HepG2 (cell line): ENCODE results near the gene KCNH8. TPM values are rescaled to one million over a fixed set of nuclear protein-coding genes. Genes with fewer than 3 reads are reported as not detected.

Experiments used
- ATAC-seq: fragments of 200-7000 bp; cut with Tn5 transposase; 3 replicates; pipeline ENCODE4 v1.9.1; 2020; ENCODE audit warnings: mild to moderate bottlenecking, moderate library complexity
- BruUV-seq: library from RNA; stranded (reverse); fragments of 400-500 nt; replicated peaks from 2 replicates; lab custom pipeline; 2021; lab: Mats Ljungman, UMichigan
- CTCF ChIA-PET: fragments of 300-600 bp; formaldehyde crosslinking; extraction: SDS; loops from one replicate; lab custom pipeline; 2021; ENCODE audit warnings: low total read pairs, inconsistent platforms, low intra/inter-chr PET ratio; lab: Yijun Ruan, JAX
- POLR2A ChIA-PET: fragments of 350-600 bp; sonication (Branson Sonifier 250); formaldehyde crosslinking; loops from one replicate; lab custom pipeline; 2020; ENCODE audit warnings: antibody characterized with exemption, inconsistent platforms; lab: Yijun Ruan, JAX
- DNase-seq: peaks from one replicate; pipeline ENCODE4 v3.0.0-alpha.2; 2015; ENCODE audit warnings: low spot score
- FAIRE-seq: peaks from 3 replicates; lab custom pipeline; 2011; peaks lifted over from hg19 to GRCh38; lab: Jason Lieb, UNC
- H2AFZ ChIP-seq: one replicate; pipeline ENCODE4 v1.6.1; 2011; ENCODE audit warnings: low read length, inconsistent platforms
- H3K27ac ChIP-seq: fragments of 300-600 bp; 3 replicates; pipeline ENCODE4 v1.8.0; 2011; ENCODE audit warnings: mixed run types, mild to moderate bottlenecking, mixed read lengths, low read length, inconsistent platforms; ENCODE audit not compliant: insufficient read depth; ENCODE audit errors: extremely low read length
- H3K27me3 ChIP-seq, 2 experiments: fragments of 200-600 bp in 1 of 2; 2 replicates in 1 of 2; 3 replicates in 1 of 2; pipeline versions ENCODE4 v1.6.0 to v1.8.0; 2011; ENCODE audit warnings: low read length in 2 of 2, mild to moderate bottlenecking in 2 of 2, moderate library complexity in 2 of 2, inconsistent platforms in 1 of 2; ENCODE audit not compliant: insufficient read depth in 2 of 2, control insufficient read depth in 1 of 2
- H3K36me3 ChIP-seq, 2 experiments: fragments of 200-600 bp in 1 of 2; replicated peaks in 1 of 2; 2 replicates in 1 of 2; 3 replicates in 1 of 2; pipeline versions ENCODE4 v1.5.1 to v1.8.0; 2011; ENCODE audit warnings: low read length in 2 of 2, inconsistent platforms in 1 of 2; ENCODE audit not compliant: insufficient read depth in 2 of 2, control insufficient read depth in 1 of 2
- H3K4me1 ChIP-seq: 2 replicates; pipeline ENCODE4 v1.5.1; 2012; ENCODE audit warnings: low read length, inconsistent platforms; ENCODE audit not compliant: insufficient read depth
- H3K4me2 ChIP-seq: 2 replicates; pipeline ENCODE4 v1.6.0; 2011; ENCODE audit warnings: low read depth, low read length, inconsistent platforms
- H3K4me3 ChIP-seq, 3 experiments: fragments of 200-600 bp in 1 of 3; sonication (generic), shearing (Covaris generic) in 1 of 3; replicated peaks in 1 of 3; 2 replicates each; pipeline ENCODE4 v1.5.1; 2011 to 2016; ENCODE audit warnings: low read length in 3 of 3, inconsistent platforms in 2 of 3, low read depth in 2 of 3, mild to moderate bottlenecking in 2 of 3, control low read depth in 1 of 3, mixed read lengths in 1 of 3; ENCODE audit not compliant: insufficient read depth in 1 of 3
- H3K79me2 ChIP-seq: one replicate; pipeline ENCODE4 v1.6.1; 2011; ENCODE audit warnings: low read length, inconsistent platforms; ENCODE audit not compliant: insufficient read depth
- H3K9ac ChIP-seq: 2 replicates; pipeline ENCODE4 v1.6.0; 2011; ENCODE audit warnings: mild to moderate bottlenecking, low read depth, low read length, inconsistent platforms; ENCODE audit not compliant: insufficient read depth
- H3K9me3 ChIP-seq: 2 replicates; pipeline ENCODE4 v1.5.1; 2012; ENCODE audit warnings: mild to moderate bottlenecking, low read length
- H4K20me1 ChIP-seq: 2 replicates; pipeline ENCODE4 v1.6.0; 2011; ENCODE audit warnings: inconsistent platforms, mild to moderate bottlenecking, low read length, moderate library complexity; ENCODE audit not compliant: insufficient read depth
- CAMTA2 ChIP-seq: sonication (generic); formaldehyde crosslinking; IDR thresholded peaks from 2 replicates; pipeline ENCODE4 v1.4.0; 2020; ENCODE audit warnings: mild to moderate bottlenecking, missing genetic modification reagents, borderline replicate concordance
- CHD4 ChIP-seq: fragments of 200-600 bp; sonication (generic); IDR thresholded peaks from 2 replicates; pipeline ENCODE4 v1.7.0; 2017; ENCODE audit warnings: mild to moderate bottlenecking, low read length, borderline replicate concordance
- ELF3 ChIP-seq: IDR thresholded peaks from 2 replicates; pipeline ENCODE4 v1.6.1; 2016; ENCODE audit warnings: missing genetic modification reagents, missing compliant biosample characterization
- PRDM15 ChIP-seq: sonication (generic); formaldehyde crosslinking; IDR thresholded peaks from 2 replicates; pipeline ENCODE4 v1.4.0; 2020; ENCODE audit warnings: missing genetic modification reagents
- PTBP1 ChIP-seq: fragments of 200-400 bp; formaldehyde crosslinking; IDR thresholded peaks from 2 replicates; pipeline ENCODE4 v1.6.1; 2018; ENCODE audit warnings: low read length, low read depth; ENCODE audit not compliant: poor library complexity, severe bottlenecking
- RXRA ChIP-seq: sonication (generic); formaldehyde crosslinking; IDR thresholded peaks from 2 replicates; pipeline ENCODE4 v1.5.1; 2020; ENCODE audit warnings: missing genetic modification reagents
- SKIL ChIP-seq: sonication (generic); formaldehyde crosslinking; IDR thresholded peaks from 2 replicates; pipeline ENCODE4 v1.8.0; 2022; ENCODE audit warnings: missing genetic modification reagents, mild to moderate bottlenecking, moderate library complexity, borderline replicate concordance
- SNAPC5 ChIP-seq: sonication (generic); formaldehyde crosslinking; IDR thresholded peaks from 2 replicates; pipeline ENCODE4 v1.8.1; 2023; ENCODE audit warnings: mild to moderate bottlenecking, missing genetic modification reagents, borderline replicate concordance
- THAP9 ChIP-seq: sonication (generic); formaldehyde crosslinking; IDR thresholded peaks from 2 replicates; pipeline ENCODE4; 2020; ENCODE audit warnings: missing genetic modification reagents, mild to moderate bottlenecking, borderline replicate concordance
- TSC22D2 ChIP-seq: sonication (generic); formaldehyde crosslinking; IDR thresholded peaks from 2 replicates; pipeline ENCODE4 v1.5.1; 2020; ENCODE audit warnings: missing genetic modification reagents, mild to moderate bottlenecking, borderline replicate concordance
- ZNF33A ChIP-seq: sonication (generic); formaldehyde crosslinking; IDR thresholded peaks from 2 replicates; pipeline ENCODE4 v1.5.1; 2020; ENCODE audit warnings: missing genetic modification reagents, mild to moderate bottlenecking, moderate library complexity, borderline replicate concordance
- ZNF563 ChIP-seq: sonication (generic); formaldehyde crosslinking; IDR thresholded peaks from 2 replicates; pipeline ENCODE4 v1.8.0; 2022; ENCODE audit warnings: mild to moderate bottlenecking, moderate library complexity, missing genetic modification reagents
- ZNF709 ChIP-seq: sonication (generic); formaldehyde crosslinking; IDR thresholded peaks from 2 replicates; pipeline ENCODE4 v1.5.0; 2020; ENCODE audit warnings: mild to moderate bottlenecking, missing genetic modification reagents
- WGBS: methylation state at CpG from one replicate; pipeline ENCODE4 v1.1.6; 2017; ENCODE audit warnings: low lambda C conversion rate; 5-methylcytosine and 5-hydroxymethylcytosine counted together
- in situ Hi-C: cut with HindIII; loops from 2 replicates; pipeline ENCODE4 v1.10.0; 2017; ENCODE audit warnings: low pct_unique_long_range_greater_than_20kb; ENCODE audit not compliant: extremely low pct_ligation_motif_present
- intact Hi-C: fragments of 100-400 bp; cut with micrococcal nuclease; formaldehyde crosslinking; loops from one replicate; pipeline ENCODE4 v1.10.0; 2022; ENCODE audit not compliant: unreplicated experiment
- polyA plus RNA-seq, 8 experiments: library from polyadenylated mRNA; depleted of rRNA in 3 of 8; stranded (reverse) in 7 of 8; unstranded in 1 of 8; fragments of >200 nt; fragmentation: Illumina TruSeq in 4 of 8; extraction: Trizol in 4 of 8; gene quantifications; 2 replicates each; pipeline versions ENCODE4 v1.2.1 to v1.2.3, GENCODE V29; 2011 to 2016; ENCODE audit warnings: low read depth in 4 of 8, missing spikeins in 1 of 8, mixed read lengths in 1 of 8; ENCODE audit not compliant: insufficient read depth in 1 of 8
- total RNA-seq, 5 experiments: library from RNA; depleted of rRNA; stranded (reverse); fragments of >200 nt; fragmentation: Illumina TruSeq; extraction: Trizol; gene quantifications; 2 replicates each; pipeline ENCODE4 v1.2.3, GENCODE V29; 2016; ENCODE audit warnings: low read depth in 1 of 5

KCNH8 gene
- total and polyA plus RNA-seq, 2 of the 13 experiments (the other 11 are each of a cell fraction or from before 2014, with no cell fraction given): 0.04 TPM; not detected in 1

GRCh38 chr3:19446687-19447086 lies 298.4 kb downstream of the KCNH8 start (continued):
- no peak for TF ChIP-seq PTBP1
- no peak for TF ChIP-seq THAP9 (CRISPR knock-in tag)
- no peak for TF ChIP-seq CHD4
- no peak for TF ChIP-seq TSC22D2
- TF ChIP-seq ZNF33A (CRISPR knock-in tag): no peak
- no peak for TF ChIP-seq SKIL
- TF ChIP-seq ELF3 (CRISPR knock-in tag): no peak

GRCh38 chr3:19455546-19455945 lies 307.2 kb downstream of the KCNH8 start:
- Histone ChIP-seq H3K79me2 (no peaks in the 10 kb centered on the region), H3K27me3 (no peaks in the 10 kb centered on the region), H3K9ac (no peak overlapping the region), H2AFZ (no peak overlapping the region), H3K9me3 (peaks cover 66% of the 10 kb centered on the region), H4K20me1 (no peaks in the 10 kb centered on the region), H3K27ac (no peak overlapping the region), H3K36me3 (no peaks in the 10 kb centered on the region), H3K4me2 (no peak overlapping the region), H3K4me3 (no peak overlapping the region), H3K4me1 (no peaks in the 10 kb centered on the region)
- ChIA-PET POLR2A (no interaction called here), CTCF (no interaction called here)
- in situ Hi-C loops (no loop called here), intact Hi-C loops (no loop called here)
- 21% methylated on average over 4 of the region's 4 CpGs for WGBS
- FAIRE-seq (no peak), ATAC-seq (no peak), DNase-seq (no peak)
- BruUV-seq: no TSS peak
- no peak for TF ChIP-seq ZNF563 (CRISPR knock-in tag)
- no peak for TF ChIP-seq SNAPC5
- no peak for TF ChIP-seq PRDM15 (CRISPR knock-in tag)
- TF ChIP-seq CAMTA2 (CRISPR knock-in tag): no peak
- no peak for TF ChIP-seq RXRA (CRISPR knock-in tag)
- TF ChIP-seq ZNF709 (CRISPR knock-in tag): no peak
